Hepatocyte (in vitro differentiated cells): ENCODE results near the gene ZNF496. TPM values are rescaled to one million over a fixed set of nuclear protein-coding genes. Genes with fewer than 3 reads are reported as not detected.

Source experiments
- DNase-seq: peaks from one replicate; pipeline ENCODE4 v3.0.0-alpha.2; 2016; ENCODE audit warnings: low spot score
- H2AFZ ChIP-seq: fragments of 200-600 bp; sonication (generic); 2 replicates; pipeline ENCODE4 v1.6.0; 2016; ENCODE audit warnings: antibody characterized with exemption, mild to moderate bottlenecking
- H3K27ac ChIP-seq: fragments of 200-600 bp; sonication (generic); 2 replicates; pipeline ENCODE4 v1.5.1; 2016; ENCODE audit warnings: mild to moderate bottlenecking
- H3K27me3 ChIP-seq: fragments of 200-600 bp; sonication (generic); 2 replicates; pipeline ENCODE4 v1.6.1; 2016
- H3K36me3 ChIP-seq: fragments of 200-600 bp; sonication (generic); replicated peaks from 2 replicates; pipeline ENCODE4 v1.5.1; 2016; ENCODE audit warnings: low read depth; ENCODE audit not compliant: insufficient read depth
- H3K4me1 ChIP-seq: fragments of 200-600 bp; sonication (generic); 2 replicates; pipeline ENCODE4 v1.5.1; 2016; ENCODE audit warnings: mild to moderate bottlenecking, moderate library complexity; ENCODE audit not compliant: insufficient read depth
- H3K4me2 ChIP-seq: fragments of 200-600 bp; sonication (generic); 2 replicates; pipeline ENCODE4 v1.6.0; 2016
- H3K4me3 ChIP-seq: fragments of 200-600 bp; sonication (generic); 2 replicates; pipeline ENCODE4 v1.5.1; 2016; ENCODE audit warnings: mild to moderate bottlenecking
- H3K79me2 ChIP-seq: fragments of 200-600 bp; sonication (generic); 2 replicates; pipeline ENCODE4 v1.6.0; 2017; ENCODE audit warnings: mild to moderate bottlenecking
- H3K9me2 ChIP-seq: fragments of 200-600 bp; sonication (generic); replicated peaks from 2 replicates; pipeline ENCODE4 v1.6.0; 2017; ENCODE audit warnings: mild to moderate bottlenecking; ENCODE audit not compliant: insufficient read depth
- H3K9me3 ChIP-seq: fragments of 200-600 bp; sonication (generic); 2 replicates; pipeline ENCODE4 v1.5.1; 2016; ENCODE audit warnings: low read depth, mild to moderate bottlenecking
- H4K20me1 ChIP-seq: fragments of 200-600 bp; sonication (generic); 2 replicates; pipeline ENCODE4 v1.6.0; 2016; ENCODE audit warnings: mild to moderate bottlenecking; ENCODE audit not compliant: insufficient read depth, poor library complexity, severe bottlenecking
- CTCF ChIP-seq: fragments of 200-600 bp; sonication (generic); IDR thresholded peaks from 2 replicates; pipeline ENCODE4 v1.5.1; 2016; ENCODE audit warnings: antibody characterized with exemption, mild to moderate bottlenecking; ENCODE audit not compliant: poor library complexity
- EZH2 ChIP-seq: fragments of 200-600 bp; sonication (generic); IDR thresholded peaks from 2 replicates; pipeline ENCODE4 v1.6.1; 2016; ENCODE audit warnings: antibody characterized with exemption, mild to moderate bottlenecking, borderline replicate concordance
- EZH2phosphoT487 ChIP-seq: fragments of 200-600 bp; sonication (generic); IDR thresholded peaks from one replicate; pipeline ENCODE4 v1.6.1; 2018; ENCODE audit warnings: antibody characterized with exemption, mild to moderate bottlenecking, low read depth, moderate library complexity; ENCODE audit not compliant: unreplicated experiment, severe bottlenecking
- WGBS: methylation state at CpG from one replicate; pipeline ENCODE4 v1.1.6; 2016; ENCODE audit warnings: low lambda C conversion rate; ENCODE audit errors: missing lambda C conversion rate; 5-methylcytosine and 5-hydroxymethylcytosine counted together
- polyA plus RNA-seq: library from polyadenylated mRNA; unstranded; fragments of >200 nt; fragmentation: Nextera tagmentation; extraction: Ambion mirVana; gene quantifications from 2 replicates; pipeline ENCODE4 v1.2.1, GENCODE V29; 2016
- total RNA-seq: library from RNA; depleted of rRNA; stranded (reverse); fragments of >200 nt; gene quantifications from 2 replicates; pipeline ENCODE4 v1.2.3, GENCODE V29; 2014

Gene ZNF496
- total and polyA plus RNA-seq, 2 experiments from 2014 or later: 10.5 to 16.5 TPM

- TF ChIP-seq EZH2phosphoT487 (no peak), EZH2 (no peak), CTCF (no peak)
- DNase-seq: no peak
- Histone ChIP-seq H3K4me3 (no peak overlapping the region), H3K27me3 (no peaks in the 10 kb centered on the region), H2AFZ (no peak overlapping the region), H3K9me2 (no peaks in the 10 kb centered on the region), H4K20me1 (no peaks in the 10 kb centered on the region), H3K4me1 (no peaks in the 10 kb centered on the region), H3K27ac (no peak overlapping the region), H3K79me2 (no peaks in the 10 kb centered on the region), H3K9me3 (no peaks in the 10 kb centered on the region), H3K36me3 (no peaks in the 10 kb centered on the region), H3K4me2 (no peak overlapping the region)
- 65% methylated on average over 24 of the region's 31 CpGs for WGBS
Observed at GRCh38 chr1:247347477-247348222, 16.0 kb upstream of the ZNF496 start.

GRCh38 chr1:247345881-247346280, 14.2 kb upstream of the ZNF496 start:
- H3K27me3 ChIP-seq: no peaks in the 10 kb centered on the region
- H3K9me2 ChIP-seq: no peaks in the 10 kb centered on the region
- DNase-seq: no peak
- no peak overlapping the region for H3K4me2 ChIP-seq
- no peaks in the 10 kb centered on the region for H3K9me3 ChIP-seq
- H3K36me3 ChIP-seq: no peaks in the 10 kb centered on the region
- TF ChIP-seq EZH2phosphoT487 (no peak), CTCF (no peak), EZH2 (no peak)
- no peaks in the 10 kb centered on the region for H3K4me1 ChIP-seq
- WGBS: 88% methylated on average over 4 of the region's 4 CpGs
- H2AFZ ChIP-seq: no peak overlapping the region
- H4K20me1 ChIP-seq: no peaks in the 10 kb centered on the region
- H3K79me2 ChIP-seq: no peaks in the 10 kb centered on the region
- no peak overlapping the region for H3K27ac ChIP-seq
- no peak overlapping the region for H3K4me3 ChIP-seq

GRCh38 chr1:247343801-247344200, 12.1 kb upstream of the ZNF496 start:
- WGBS: 88% methylated on average over 1 of the region's 1 CpG
- no peak overlapping the region for H2AFZ ChIP-seq
- no peak for TF ChIP-seq EZH2
- no peak for TF ChIP-seq EZH2phosphoT487
- TF ChIP-seq CTCF: no peak
- H3K4me1 ChIP-seq: no peaks in the 10 kb centered on the region
- no peaks in the 10 kb centered on the region for H3K36me3 ChIP-seq
- no peaks in the 10 kb centered on the region for H3K27me3 ChIP-seq
- H3K4me2 ChIP-seq: no peak overlapping the region
- no peak for DNase-seq
- no peaks in the 10 kb centered on the region for H4K20me1 ChIP-seq
- no peaks in the 10 kb centered on the region for H3K9me3 ChIP-seq
- no peaks in the 10 kb centered on the region for H3K9me2 ChIP-seq
- H3K27ac ChIP-seq: no peak overlapping the region
- H3K4me3 ChIP-seq: no peak overlapping the region
- H3K79me2 ChIP-seq: no peaks in the 10 kb centered on the region
